ENCODE results near the gene OR9A4.

Gene OR9A4

GRCh38 chr7:141920281-141920680, 4.1 kb downstream of the OR9A4 start:
- no peak for TF ChIP-seq CTCF (IDR thresholded peaks at IDR 0.05; ENCODE audit: low read depth, low read length)
- no peak overlapping the region for H3K4me3 ChIP-seq (ENCODE audit: low read depth, low read length)

- TF ChIP-seq CTCF (IDR thresholded peaks at IDR 0.05; ENCODE audit: low read depth, low read length) = no peak
- H3K4me3 ChIP-seq (ENCODE audit: low read depth, low read length) = no peak overlapping the region
Observed at GRCh38 chr7:141928146-141928844, 12.1 kb downstream of the OR9A4 start.

GRCh38 chr7:141928845-141929195, 12.6 kb downstream of the OR9A4 start:
- no peak overlapping the region for H3K4me3 ChIP-seq (ENCODE audit: low read depth, low read length)
- no peak for TF ChIP-seq CTCF (IDR thresholded peaks at IDR 0.05; ENCODE audit: low read depth, low read length)

GRCh38 chr7:141930211-141930610, 14.0 kb downstream of the OR9A4 start:
- TF ChIP-seq CTCF (IDR thresholded peaks at IDR 0.05; ENCODE audit: low read depth, low read length) = no peak
- H3K4me3 ChIP-seq (ENCODE audit: low read depth, low read length) = no peak overlapping the region

GRCh38 chr7:141941075-141941474, 24.9 kb downstream of the OR9A4 start:
- TF ChIP-seq CTCF (IDR thresholded peaks at IDR 0.05; ENCODE audit: low read depth, low read length) = no peak
- no peak overlapping the region for H3K4me3 ChIP-seq (ENCODE audit: low read depth, low read length)

GRCh38 chr7:141943846-141944245, 27.6 kb downstream of the OR9A4 start:
- H3K4me3 ChIP-seq (ENCODE audit: low read depth, low read length) = no peak overlapping the region
- TF ChIP-seq CTCF (IDR thresholded peaks at IDR 0.05; ENCODE audit: low read depth, low read length) = no peak

GRCh38 chr7:141944811-141945210, 28.6 kb downstream of the OR9A4 start:
- no peak for TF ChIP-seq CTCF (IDR thresholded peaks at IDR 0.05; ENCODE audit: low read depth, low read length)
- no peak overlapping the region for H3K4me3 ChIP-seq (ENCODE audit: low read depth, low read length)
